PC-9 (cell line): ENCODE data around the gene KRT16. TPM values are rescaled to one million over a fixed set of nuclear protein-coding genes. Genes with fewer than 3 reads are reported as not detected.

Experiments used
- BruUV-seq: library from RNA; stranded (reverse); fragments of 400-500 nt; replicated peaks from 2 replicates; lab custom pipeline; 2021; lab: Mats Ljungman, UMichigan
- CTCF ChIA-PET: fragments of 300-600 bp; sonication (Branson Sonifier 250); formaldehyde crosslinking; loops from one replicate; lab custom pipeline; 2022; ENCODE audit warnings: antibody characterized with exemption; lab: Charles Lee
- POLR2A ChIA-PET: fragments of 300-600 bp; sonication (Branson Sonifier 250); formaldehyde crosslinking; loops from one replicate; lab custom pipeline; 2022; ENCODE audit warnings: antibody characterized with exemption; ENCODE audit not compliant: unreplicated experiment; lab: Charles Lee
- DNase-seq, 2 experiments: peaks; one replicate each; pipeline versions ENCODE4 v3.0.0 to v3.0.0-alpha.2; 2015 to 2022; ENCODE audit warnings: mixed read lengths in 1 of 2
- H2AFZ ChIP-seq: fragments of 200-600 bp; sonication (generic); 2 replicates; pipeline ENCODE4 v1.8.1; 2017; ENCODE audit warnings: antibody characterized with exemption
- H3F3A ChIP-seq: fragments of 200-600 bp; sonication (generic); 2 replicates; pipeline ENCODE4 v1.8.1; 2017; ENCODE audit warnings: antibody characterized with exemption, mild to moderate bottlenecking, low read depth; ENCODE audit not compliant: insufficient read depth
- H3K27ac ChIP-seq: fragments of 200-600 bp; sonication (generic); 2 replicates; pipeline ENCODE4 v1.6.1; 2016; ENCODE audit warnings: mixed run types
- H3K27me3 ChIP-seq: fragments of 200-600 bp; sonication (generic); 2 replicates; pipeline ENCODE4 v1.6.1; 2016; ENCODE audit warnings: low read depth, mixed run types; ENCODE audit not compliant: insufficient read depth
- H3K36me3 ChIP-seq: fragments of 200-600 bp; sonication (generic); 2 replicates; pipeline ENCODE4 v1.6.1; 2016; ENCODE audit warnings: low read depth, mixed run types
- H3K4me1 ChIP-seq: fragments of 200-600 bp; sonication (generic); replicated peaks from 2 replicates; pipeline ENCODE4 v1.6.1; 2016; ENCODE audit warnings: mixed run types; ENCODE audit not compliant: insufficient read depth
- H3K4me2 ChIP-seq: fragments of 200-600 bp; sonication (generic); 2 replicates; pipeline ENCODE4 v1.6.1; 2017; ENCODE audit warnings: mixed run types
- H3K4me3 ChIP-seq: fragments of 200-600 bp; sonication (generic); 2 replicates; pipeline ENCODE4 v1.6.1; 2016; ENCODE audit warnings: mixed run types
- H3K79me2 ChIP-seq: fragments of 200-600 bp; sonication (generic); 2 replicates; pipeline ENCODE4 v1.6.1; 2017; ENCODE audit warnings: low read depth, mixed run types
- H3K9me2 ChIP-seq: fragments of 200-600 bp; sonication (generic); 2 replicates; pipeline ENCODE4 v1.8.1; 2017; ENCODE audit warnings: mild to moderate bottlenecking; ENCODE audit not compliant: insufficient read depth
- H3K9me3 ChIP-seq: fragments of 200-600 bp; sonication (generic); 2 replicates; pipeline ENCODE4 v1.8.1; 2016; ENCODE audit warnings: low read depth; ENCODE audit not compliant: insufficient read depth
- H4K20me1 ChIP-seq: fragments of 200-600 bp; sonication (generic); 2 replicates; pipeline ENCODE4 v1.8.1; 2017; ENCODE audit not compliant: insufficient read depth
- CTCF ChIP-seq: fragments of 200-600 bp; sonication (generic); conservative IDR thresholded peaks from 2 replicates; pipeline ENCODE4 v1.6.1; 2017; ENCODE audit warnings: mixed run types, antibody characterized with exemption, mild to moderate bottlenecking, moderate library complexity
- EZH2 ChIP-seq: fragments of 200-600 bp; sonication (generic); IDR thresholded peaks from 2 replicates; pipeline ENCODE4 v1.8.0; 2017; ENCODE audit warnings: antibody characterized with exemption, low read depth
- intact Hi-C: fragments of 100-400 bp; cut with micrococcal nuclease; formaldehyde crosslinking; loops from one replicate; pipeline ENCODE4 v1.10.0; 2022; ENCODE audit not compliant: unreplicated experiment
- total RNA-seq: library from RNA; stranded (reverse); gene quantifications from 2 replicates; pipeline ENCODE4 v1.2.3, GENCODE V29; 2021

KRT16 gene
- total RNA-seq, 1 experiment from 2014 or later = 41.7 TPM

GRCh38 chr17:41592601-41593305 is 19.8 kb downstream of the KRT16 start:
- ChIA-PET POLR2A (no interaction called here), CTCF (no interaction called here)
- TF ChIP-seq CTCF = no peak
- no peak for TF ChIP-seq EZH2
- Histone ChIP-seq H3F3A (peaks cover 8% of the 10 kb centered on the region; the same call in 1 of the 2 replicates), H4K20me1 (no peaks in the 10 kb centered on the region), H3K9me2 (no peaks in the 10 kb centered on the region), H3K36me3 (no peaks in the 10 kb centered on the region), H3K4me3 (no peak overlapping the region), H3K4me2 (peak overlapping the region; percentile 51), H3K9me3 (no peaks in the 10 kb centered on the region), H3K79me2 (no peaks in the 10 kb centered on the region), H3K27ac (no peak overlapping the region), H3K4me1 (peaks cover 20% of the 10 kb centered on the region), H3K27me3 (no peaks in the 10 kb centered on the region), H2AFZ (no peak overlapping the region)
- intact Hi-C loops = no loop called here
- BruUV-seq = no TSS peak
- no peak for DNase-seq

GRCh38 chr17:41589301-41589700 is 23.3 kb downstream of the KRT16 start:
- ChIA-PET POLR2A (no interaction called here), CTCF (interaction anchor here (0.6 kb wide), 1 partner anchor 233 kb away, joined by 6 read pairs; no protein-coding TSS in a partner anchor)
- Histone ChIP-seq H4K20me1 (no peaks in the 10 kb centered on the region), H3K4me3 (no peak overlapping the region), H3K4me2 (no peak overlapping the region), H3K36me3 (no peaks in the 10 kb centered on the region), H3K9me2 (no peaks in the 10 kb centered on the region), H3K4me1 (peaks cover 17% of the 10 kb centered on the region), H2AFZ (no peak overlapping the region), H3F3A (peaks cover 8% of the 10 kb centered on the region; the same call in 1 of the 2 replicates), H3K27me3 (no peaks in the 10 kb centered on the region), H3K27ac (no peak overlapping the region), H3K79me2 (no peaks in the 10 kb centered on the region), H3K9me3 (no peaks in the 10 kb centered on the region)
- no peak for DNase-seq
- no TSS peak for BruUV-seq
- TF ChIP-seq EZH2 (no peak), CTCF (no peak)
- intact Hi-C loops = no loop called here

- no peaks in the 10 kb centered on the region for H4K20me1 ChIP-seq
- no peak for DNase-seq
These were observed 24.3 kb downstream of the KRT16 start for GRCh38 chr17:41588126-41588810.

More at GRCh38 chr17:41588126-41588810, 24.3 kb downstream of the KRT16 start:
- intact Hi-C loops = no loop called here
- H3F3A ChIP-seq = peaks cover 1% of the 10 kb centered on the region; the same call in 1 of the 2 replicates
- no peak overlapping the region for H2AFZ ChIP-seq
- H3K27ac ChIP-seq = no peak overlapping the region
- H3K9me3 ChIP-seq = no peaks in the 10 kb centered on the region
- H3K27me3 ChIP-seq = no peaks in the 10 kb centered on the region
- no peaks in the 10 kb centered on the region for H3K9me2 ChIP-seq
- peaks cover 7% of the 10 kb centered on the region for H3K4me1 ChIP-seq
- H3K79me2 ChIP-seq = no peaks in the 10 kb centered on the region
- BruUV-seq = no TSS peak
- H3K36me3 ChIP-seq = no peaks in the 10 kb centered on the region
- CTCF ChIA-PET = interaction anchor here (0.6 kb wide), 1 partner anchor 232 kb away, joined by 6 read pairs; no protein-coding TSS in a partner anchor
- POLR2A ChIA-PET = interaction anchor here (0.6 kb wide), 1 partner anchor 228 kb away, joined by 3 read pairs; no protein-coding TSS in a partner anchor
- TF ChIP-seq EZH2 (no peak), CTCF (no peak)
- no peak overlapping the region for H3K4me2 ChIP-seq
- no peak overlapping the region for H3K4me3 ChIP-seq
